CD4-positive, alpha-beta T cell treated with Interleukin-17A for 1 hour (primary cell): ENCODE data around the gene PDIA2.

Experiments
- DNase-seq: peaks from one replicate; pipeline ENCODE4 v3.0.0-alpha.2; 2020

PDIA2 gene

GRCh38 chr16:280991-281659 lies 1.8 kb upstream of the PDIA2 start:
- DNase-seq: no peak

GRCh38 chr16:281660-282255 lies 1.2 kb upstream of the PDIA2 start:
- no peak for DNase-seq

GRCh38 chr16:282491-282890 lies 473 bp upstream of the PDIA2 start:
- DNase-seq: no peak

GRCh38 chr16:284204-285120 lies 1.5 kb downstream of the PDIA2 start:
- no peak for DNase-seq

- DNase-seq: no peak
These were observed 2.4 kb downstream of the PDIA2 start for GRCh38 chr16:285146-286055.

- DNase-seq: no peak
These were observed 3.7 kb downstream of the PDIA2 start for GRCh38 chr16:286491-287297.

- DNase-seq: no peak
These were observed 4.4 kb downstream of the PDIA2 start for GRCh38 chr16:287298-287811.

- no peak for DNase-seq
These were observed 5.3 kb downstream of the PDIA2 start for GRCh38 chr16:287981-288920.

- no peak for DNase-seq
These were observed 6.5 kb downstream of the PDIA2 start for GRCh38 chr16:289395-289997.

GRCh38 chr16:290015-290680 lies 7.2 kb downstream of the PDIA2 start:
- DNase-seq: no peak

- DNase-seq: no peak
These were observed 7.9 kb downstream of the PDIA2 start for GRCh38 chr16:290681-291405.

GRCh38 chr16:291539-291938 lies 8.6 kb downstream of the PDIA2 start:
- no peak for DNase-seq

- DNase-seq: no peak
These were observed 10.2 kb downstream of the PDIA2 start for GRCh38 chr16:293043-293775.

GRCh38 chr16:296276-296675 lies 13.3 kb downstream of the PDIA2 start:
- DNase-seq: no peak

GRCh38 chr16:296806-297510 lies 14.0 kb downstream of the PDIA2 start:
- no peak for DNase-seq

GRCh38 chr16:297832-298231 lies 14.9 kb downstream of the PDIA2 start:
- no peak for DNase-seq

GRCh38 chr16:301235-301634 lies 18.3 kb downstream of the PDIA2 start:
- no peak for DNase-seq
